Airway epithelial cell (primary cell): ENCODE data around the gene CCDC8. TPM values are rescaled to one million over a fixed set of nuclear protein-coding genes. Genes with fewer than 3 reads are reported as not detected.

Experiments used
- total RNA-seq: library from RNA; depleted of rRNA; stranded (reverse); fragments of >200 nt; gene quantifications from 2 replicates; pipeline ENCODE4 v1.2.3, GENCODE V29; 2015

Gene CCDC8
- total RNA-seq: 30.8 and 39.1 TPM in 2 replicates

GRCh38 chr19:46413262-46414031 is at the start of gene CCDC8:
Gene CCDC8, minus strand, starts transcription at chr19:46413564. Its CDS starts 754 bp downstream, at chr19:46412810.

GRCh38 chr19:46428239-46429135 is 15.1 kb upstream of the CCDC8 start, which contains the start of gene PNMA8C:
Gene PNMA8C, minus strand, starts transcription at chr19:46428936. Its CDS starts 577 bp downstream, at chr19:46428359.

Other genes with a start within 250 kb of the CCDC8 start
- gene IGFL1, start 183.8 kb downstream of the CCDC8 start, total RNA-seq: 0.37 and 0.85 TPM in 2 replicates
- 0.49 and 0.74 TPM in 2 replicates for gene HIF3A, start 116.5 kb downstream of the CCDC8 start, total RNA-seq
- gene PPP5C, start 66.5 kb downstream of the CCDC8 start, total RNA-seq: 74.7 and 88.4 TPM in 2 replicates
- gene PNMA8C, start 15.4 kb upstream of the CCDC8 start, total RNA-seq: not detected in 2 replicates
- gene PNMA8A, start 58.0 kb upstream of the CCDC8 start, total RNA-seq: 1.1 and 1.6 TPM in 2 replicates
- gene PNMA8B, start 82.3 kb upstream of the CCDC8 start, total RNA-seq: 0.05 and 0.28 TPM in 2 replicates
- 294 and 303 TPM in 2 replicates for gene CALM3, start 187.8 kb upstream of the CCDC8 start, total RNA-seq
- gene PTGIR, start 211.5 kb upstream of the CCDC8 start, total RNA-seq: 0.05 and 0.21 TPM in 2 replicates
- gene GNG8, start 222.6 kb upstream of the CCDC8 start, total RNA-seq: not detected in 2 replicates
- gene DACT3, start 247.6 kb upstream of the CCDC8 start, total RNA-seq: not detected in 2 replicates